Smooth muscle cell (in vitro differentiated cells): ENCODE data around the gene ABLIM1. TPM values are rescaled to one million over a fixed set of nuclear protein-coding genes. Genes with fewer than 3 reads are reported as not detected.

ENCODE experiments used
- DNase-seq: peaks from one replicate; lab custom pipeline; 2025; ENCODE audit not compliant: unreplicated experiment; lab: John Stamatoyannopoulos, UW
- H2AFZ ChIP-seq: fragments of 200-600 bp; sonication (generic); 2 replicates; pipeline ENCODE4 v1.6.0; 2016; ENCODE audit warnings: antibody characterized with exemption, low read depth, mild to moderate bottlenecking
- H3F3A ChIP-seq: fragments of 200-600 bp; sonication (generic); 2 replicates; pipeline ENCODE4 v1.6.0; 2017; ENCODE audit warnings: antibody characterized with exemption, low read depth
- H3K27ac ChIP-seq: fragments of 200-600 bp; sonication (generic); 2 replicates; pipeline ENCODE4 v1.5.1; 2016; ENCODE audit warnings: low read depth, mild to moderate bottlenecking
- H3K27me3 ChIP-seq: fragments of 200-600 bp; sonication (generic); 2 replicates; pipeline ENCODE4 v1.6.1; 2016; ENCODE audit warnings: low read depth, mild to moderate bottlenecking
- H3K36me3 ChIP-seq: fragments of 200-600 bp; sonication (generic); 2 replicates; pipeline ENCODE4 v1.5.1; 2016; ENCODE audit warnings: low read depth
- H3K4me1 ChIP-seq: fragments of 200-600 bp; sonication (generic); 2 replicates; pipeline ENCODE4 v1.5.1; 2016; ENCODE audit warnings: low read depth
- H3K4me2 ChIP-seq: fragments of 200-600 bp; sonication (generic); 2 replicates; pipeline ENCODE4 v1.6.0; 2016; ENCODE audit warnings: mild to moderate bottlenecking
- H3K4me3 ChIP-seq: fragments of 200-600 bp; sonication (generic); 2 replicates; pipeline ENCODE4 v1.5.1; 2016; ENCODE audit warnings: mild to moderate bottlenecking
- H3K79me2 ChIP-seq: fragments of 200-600 bp; sonication (generic); 2 replicates; pipeline ENCODE4 v1.6.0; 2016; ENCODE audit warnings: low read depth, mild to moderate bottlenecking
- H3K9ac ChIP-seq: fragments of 200-600 bp; sonication (generic); 2 replicates; pipeline ENCODE4 v1.6.0; 2016; ENCODE audit warnings: low read depth
- H3K9me3 ChIP-seq: fragments of 200-600 bp; sonication (generic); replicated peaks from 2 replicates; pipeline ENCODE4 v1.5.1; 2016; ENCODE audit warnings: low read depth
- H4K20me1 ChIP-seq: fragments of 200-600 bp; sonication (generic); 2 replicates; pipeline ENCODE4 v1.6.0; 2016; ENCODE audit warnings: low read depth
- CTCF ChIP-seq: fragments of 200-600 bp; sonication (generic); IDR thresholded peaks from 2 replicates; pipeline ENCODE4 v1.5.1; 2017; ENCODE audit warnings: borderline replicate concordance, mild to moderate bottlenecking, antibody characterized with exemption; ENCODE audit not compliant: insufficient read depth, poor library complexity, severe bottlenecking
- WGBS: methylation state at CpG from one replicate; pipeline ENCODE4 v1.1.7; 2016; ENCODE audit warnings: low lambda C conversion rate; 5-methylcytosine and 5-hydroxymethylcytosine counted together
- polyA plus RNA-seq: library from polyadenylated mRNA; unstranded; fragments of >200 nt; fragmentation: Nextera tagmentation; extraction: Ambion mirVana; gene quantifications from 2 replicates; pipeline ENCODE4 v1.2.1, GENCODE V29; 2016
- total RNA-seq: library from RNA; depleted of rRNA; stranded (reverse); fragments of >200 nt; gene quantifications from 2 replicates; pipeline ENCODE4 v1.2.3, GENCODE V29; 2014

Gene ABLIM1
- total RNA-seq (8.9 and 17.6 TPM in 2 replicates), polyA plus RNA-seq (1.6 and 3.4 TPM in 2 replicates)

GRCh38 chr10:114658175-114658574, at the start of gene ABLIM1:
Gene ABLIM1 (minus strand): TSS chr10:114658275. CDS start chr10:114658200, 75 bp downstream.
- TF ChIP-seq CTCF: no peak
- no peak within 1 kb of the TSS for H3K4me2 ChIP-seq
- H2AFZ ChIP-seq: no peak within 1 kb of the TSS

GRCh38 chr10:114706458-114707055, 48.5 kb upstream of the ABLIM1 start:
- Histone ChIP-seq H3K27me3 (no peaks in the 10 kb centered on the region), H3K27ac (no peak overlapping the region), H3K9me3 (no peaks in the 10 kb centered on the region), H3K9ac (no peak overlapping the region), H3K79me2 (no peaks in the 10 kb centered on the region), H3K4me1 (no peaks in the 10 kb centered on the region), H4K20me1 (no peaks in the 10 kb centered on the region), H3K4me3 (no peak overlapping the region), H3F3A (no peaks in the 10 kb centered on the region), H3K36me3 (no peaks in the 10 kb centered on the region), H3K4me2 (no peak overlapping the region), H2AFZ (no peak overlapping the region)
- no peak for TF ChIP-seq CTCF
- no peak for DNase-seq
- 63% methylated on average over 4 of the region's 4 CpGs for WGBS

More at GRCh38 chr10:114658175-114658574, at the start of gene ABLIM1:
- Histone ChIP-seq H3K27ac (no peak within 1 kb of the TSS), H3K27me3 (peaks cover 54% of the 10 kb centered on the region), H3K79me2 (no peaks in the 10 kb centered on the region), H3K9me3 (no peaks in the 10 kb centered on the region), H3F3A (no peaks in the 10 kb centered on the region), H3K4me3 (no peak within 1 kb of the TSS), H4K20me1 (no peaks in the 10 kb centered on the region), H3K4me1 (peaks cover 13% of the 10 kb centered on the region), H3K36me3 (no peaks in the 10 kb centered on the region), H3K9ac (no peak within 1 kb of the TSS)
- DNase-seq: no peak
- WGBS: 98% methylated on average over 2 of the region's 2 CpGs

GRCh38 chr10:114704679-114705078, 46.6 kb upstream of the ABLIM1 start:
- Histone ChIP-seq H3K9me3 (no peaks in the 10 kb centered on the region), H3K27ac (no peak overlapping the region), H4K20me1 (no peaks in the 10 kb centered on the region), H2AFZ (no peak overlapping the region), H3K36me3 (peaks cover 5% of the 10 kb centered on the region), H3K4me3 (no peak overlapping the region), H3K4me2 (no peak overlapping the region), H3K79me2 (no peaks in the 10 kb centered on the region), H3K9ac (no peak overlapping the region), H3K27me3 (no peaks in the 10 kb centered on the region), H3K4me1 (no peaks in the 10 kb centered on the region), H3F3A (no peaks in the 10 kb centered on the region)
- no peak for DNase-seq
- TF ChIP-seq CTCF: no peak
- WGBS: 94% methylated on average over 4 of the region's 4 CpGs
